Liver (tissue), 9 donors: ENCODE data around the gene RYR1. TPM values are rescaled to one million over a fixed set of nuclear protein-coding genes. Genes with fewer than 3 reads are reported as not detected.

Experiments used
- DNase-seq: peaks from one replicate; pipeline ENCODE4 v3.0.0-alpha.2; 2017; ENCODE audit warnings: low spot score
- H3K27ac ChIP-seq, 2 donors: one replicate each; pipeline ENCODE4 v1.7.0; 2013; ENCODE audit warnings: inconsistent platforms in 2 of 2, low read length in 2 of 2, control low read depth in 1 of 2, low read depth in 1 of 2, mild to moderate bottlenecking in 1 of 2
- H3K27me3 ChIP-seq, 4 donors: one replicate each; pipeline versions ENCODE4 v1.6.1 to v1.7.0; 2013; ENCODE audit warnings: low read length in 3 of 4, inconsistent platforms in 1 of 4, mild to moderate bottlenecking in 1 of 4, moderate library complexity in 1 of 4; ENCODE audit not compliant: control insufficient read depth in 4 of 4, insufficient read depth in 4 of 4
- H3K36me3 ChIP-seq, 4 donors: one replicate each; pipeline versions ENCODE4 v1.6.1 to v1.7.0; 2013; ENCODE audit warnings: low read length in 3 of 4, mild to moderate bottlenecking in 3 of 4, low read depth in 1 of 4, moderate library complexity in 1 of 4; ENCODE audit not compliant: control insufficient read depth in 4 of 4, insufficient read depth in 3 of 4
- H3K4me1 ChIP-seq, 4 donors: one replicate each; pipeline versions ENCODE4 v1.6.1 to v1.7.0; 2013; ENCODE audit warnings: low read length in 3 of 4, mild to moderate bottlenecking in 3 of 4, moderate library complexity in 1 of 4; ENCODE audit not compliant: control insufficient read depth in 4 of 4, insufficient read depth in 4 of 4
- H3K4me3 ChIP-seq, 3 donors: one replicate each; pipeline versions ENCODE4 v1.6.1 to v1.7.0; 2013; ENCODE audit warnings: low read length in 3 of 3, control low read depth in 1 of 3, low read depth in 1 of 3, mild to moderate bottlenecking in 1 of 3
- H3K9ac ChIP-seq, 2 donors: one replicate each; pipeline ENCODE4 v1.7.0; 2013; ENCODE audit warnings: low read length in 2 of 2, mild to moderate bottlenecking in 2 of 2, moderate library complexity in 2 of 2, control low read depth in 1 of 2, low read depth in 1 of 2
- H3K9me3 ChIP-seq, 4 donors: one replicate each; pipeline versions ENCODE4 v1.6.1 to v1.7.0; 2013; ENCODE audit warnings: low read length in 3 of 4; ENCODE audit not compliant: control insufficient read depth in 4 of 4
- EGR1 ChIP-seq, 2 donors: IDR thresholded peaks; 2 replicates each; pipeline ENCODE4 v1.6.1; 2016 to 2018; ENCODE audit warnings: antibody characterized with exemption in 2 of 2, low read depth in 2 of 2
- FOXA1 ChIP-seq: IDR thresholded peaks from 2 replicates; pipeline ENCODE4 v1.6.1; 2016; ENCODE audit warnings: antibody characterized with exemption
- FOXA2 ChIP-seq: IDR thresholded peaks from 2 replicates; pipeline ENCODE4 v1.6.1; 2016; ENCODE audit warnings: antibody characterized with exemption
- GABPA ChIP-seq, 2 donors: IDR thresholded peaks in 1 of 2; conservative IDR thresholded peaks in 1 of 2; 2 replicates each; pipeline ENCODE4 v1.6.1; 2016; ENCODE audit warnings: antibody characterized with exemption in 2 of 2, mild to moderate bottlenecking in 1 of 2, moderate library complexity in 1 of 2
- HNF4A ChIP-seq, 2 donors: conservative IDR thresholded peaks; 2 replicates each; pipeline ENCODE4 v1.6.1; 2016; ENCODE audit warnings: antibody characterized with exemption in 2 of 2, mild to moderate bottlenecking in 2 of 2
- HNF4G ChIP-seq: IDR thresholded peaks from 2 replicates; pipeline ENCODE4 v1.6.1; 2016; ENCODE audit warnings: antibody characterized with exemption
- JUND ChIP-seq, 2 donors: IDR thresholded peaks; 2 replicates each; pipeline ENCODE4 v1.6.1; 2016; ENCODE audit warnings: antibody characterized with exemption in 2 of 2
- NR2F2 ChIP-seq: IDR thresholded peaks from 2 replicates; pipeline ENCODE4 v1.6.1; 2016; ENCODE audit warnings: antibody characterized with exemption
- RAD21 ChIP-seq, 2 donors: IDR thresholded peaks; 2 replicates each; pipeline ENCODE4 v1.6.1; 2016; ENCODE audit warnings: antibody characterized with exemption in 2 of 2, mild to moderate bottlenecking in 2 of 2
- RXRA ChIP-seq, 2 donors: IDR thresholded peaks; 2 replicates each; pipeline ENCODE4 v1.6.1; 2017 to 2018; ENCODE audit warnings: antibody characterized with exemption in 2 of 2, mild to moderate bottlenecking in 1 of 2
- SP1 ChIP-seq: IDR thresholded peaks from 2 replicates; pipeline ENCODE4 v1.6.1; 2018; ENCODE audit warnings: antibody characterized with exemption, mild to moderate bottlenecking
- TAF1 ChIP-seq: conservative IDR thresholded peaks from 2 replicates; pipeline ENCODE4 v1.6.1; 2016; ENCODE audit warnings: antibody characterized with exemption, mild to moderate bottlenecking
- YY1 ChIP-seq: IDR thresholded peaks from 2 replicates; pipeline ENCODE4 v1.6.1; 2016; ENCODE audit warnings: antibody characterized with exemption, mild to moderate bottlenecking
- WGBS: extraction: QIAGEN DNeasy Blood & Tissue Kit; methylation state at CpG from one replicate; pipeline ENCODE4 v1.1.7; 2013; 5-methylcytosine and 5-hydroxymethylcytosine counted together
- polyA plus RNA-seq, 2 donors: library from polyadenylated mRNA; stranded (reverse) in 1 of 2; unstranded in 1 of 2; fragments of 200-250 nt in 1 of 2; fragments of >200 nt in 1 of 2; fragmentation: Nextera tagmentation in 1 of 2; extraction: Ambion mirVana in 1 of 2; gene quantifications; one replicate each; pipeline versions ENCODE4 v1.2.1 to v1.2.3, GENCODE V29; 2013 to 2015
- total RNA-seq, 2 donors: library from RNA; depleted of rRNA; stranded (reverse); fragments of >200 nt; gene quantifications; one replicate each; pipeline ENCODE4 v1.2.3, GENCODE V29; 2014
- TF ChIP-seq, protein P1 (sequence below): IDR thresholded peaks from 2 replicates; pipeline ENCODE4 v1.6.1; 2016; ENCODE audit warnings: antibody characterized with exemption
- TF ChIP-seq, protein P2 (sequence below): IDR thresholded peaks from 2 replicates; pipeline ENCODE4 v1.6.1; 2016; ENCODE audit warnings: antibody characterized with exemption
- TF ChIP-seq, protein P3 (sequence below): IDR thresholded peaks from 2 replicates; pipeline ENCODE4 v1.6.1; 2016; ENCODE audit warnings: antibody characterized with exemption, mild to moderate bottlenecking
- TF ChIP-seq, protein P4 (sequence below): fragments of 150-350 bp; IDR thresholded peaks from 2 replicates; pipeline ENCODE4 v1.5.1; 2017; ENCODE audit warnings: improper control_type of control experiment, low read depth, low read length; ENCODE audit not compliant: missing input control
- TF ChIP-seq, protein P5 (sequence below): IDR thresholded peaks from 2 replicates; pipeline ENCODE4 v1.6.1; 2016; ENCODE audit warnings: antibody characterized with exemption
- donor health status: healthy.
- donor health status: healthy.
- donor health status: healthy.
- donor health status: healthy.
- donor health status: healthy.

Gene RYR1
- total and polyA plus RNA-seq, 4 donors = 0.01 to 0.70 (median 0.29) TPM

DNA sequence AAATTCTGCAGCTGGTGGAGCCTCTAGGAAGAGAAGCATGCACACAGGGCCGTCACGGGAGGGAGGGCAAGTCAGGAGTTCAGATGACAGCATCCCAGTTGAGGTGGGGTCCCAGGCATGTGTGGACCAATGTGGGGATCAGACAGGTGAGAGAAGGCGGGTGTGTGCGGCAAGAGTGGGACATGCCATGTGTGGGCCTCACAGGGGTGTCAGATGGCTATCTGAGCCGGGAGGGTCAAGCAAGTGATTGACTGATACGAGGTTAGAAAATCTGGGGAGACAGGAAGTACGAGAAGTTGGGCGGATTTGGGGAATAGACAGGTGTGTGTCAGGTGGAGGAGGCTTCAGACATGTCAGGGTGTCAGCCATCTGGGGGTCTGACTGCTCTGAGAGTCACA is 16.3 kb upstream of the RYR1 start:
- TF ChIP-seq, protein P1, sequence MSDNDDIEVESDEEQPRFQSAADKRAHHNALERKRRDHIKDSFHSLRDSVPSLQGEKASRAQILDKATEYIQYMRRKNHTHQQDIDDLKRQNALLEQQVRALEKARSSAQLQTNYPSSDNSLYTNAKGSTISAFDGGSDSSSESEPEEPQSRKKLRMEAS = no peak
- TF ChIP-seq EGR1 (IDR thresholded peaks at IDR 0.05; ENCODE audit: low read depth in 2 of 2) (no peak), RXRA (IDR thresholded peaks at IDR 0.05) (no peak), HNF4A (conservative IDR thresholded peaks at IDR 0.05) (no peak), NR2F2 (no peak), GABPA (IDR thresholded peaks at IDR 0.05 in 1 of 2, conservative IDR thresholded peaks at IDR 0.05 in 1 of 2) (no peak), JUND (IDR thresholded peaks at IDR 0.05) (no peak), FOXA1 (no peak), HNF4G (no peak), RAD21 (IDR thresholded peaks at IDR 0.05) (no peak), SP1 (no peak), FOXA2 (no peak), YY1 (no peak), TAF1 (no peak)
- TF ChIP-seq, protein P2, sequence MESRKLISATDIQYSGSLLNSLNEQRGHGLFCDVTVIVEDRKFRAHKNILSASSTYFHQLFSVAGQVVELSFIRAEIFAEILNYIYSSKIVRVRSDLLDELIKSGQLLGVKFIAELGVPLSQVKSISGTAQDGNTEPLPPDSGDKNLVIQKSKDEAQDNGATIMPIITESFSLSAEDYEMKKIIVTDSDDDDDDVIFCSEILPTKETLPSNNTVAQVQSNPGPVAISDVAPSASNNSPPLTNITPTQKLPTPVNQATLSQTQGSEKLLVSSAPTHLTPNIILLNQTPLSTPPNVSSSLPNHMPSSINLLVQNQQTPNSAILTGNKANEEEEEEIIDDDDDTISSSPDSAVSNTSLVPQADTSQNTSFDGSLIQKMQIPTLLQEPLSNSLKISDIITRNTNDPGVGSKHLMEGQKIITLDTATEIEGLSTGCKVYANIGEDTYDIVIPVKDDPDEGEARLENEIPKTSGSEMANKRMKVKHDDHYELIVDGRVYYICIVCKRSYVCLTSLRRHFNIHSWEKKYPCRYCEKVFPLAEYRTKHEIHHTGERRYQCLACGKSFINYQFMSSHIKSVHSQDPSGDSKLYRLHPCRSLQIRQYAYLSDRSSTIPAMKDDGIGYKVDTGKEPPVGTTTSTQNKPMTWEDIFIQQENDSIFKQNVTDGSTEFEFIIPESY = no peak
- TF ChIP-seq, protein P3, sequence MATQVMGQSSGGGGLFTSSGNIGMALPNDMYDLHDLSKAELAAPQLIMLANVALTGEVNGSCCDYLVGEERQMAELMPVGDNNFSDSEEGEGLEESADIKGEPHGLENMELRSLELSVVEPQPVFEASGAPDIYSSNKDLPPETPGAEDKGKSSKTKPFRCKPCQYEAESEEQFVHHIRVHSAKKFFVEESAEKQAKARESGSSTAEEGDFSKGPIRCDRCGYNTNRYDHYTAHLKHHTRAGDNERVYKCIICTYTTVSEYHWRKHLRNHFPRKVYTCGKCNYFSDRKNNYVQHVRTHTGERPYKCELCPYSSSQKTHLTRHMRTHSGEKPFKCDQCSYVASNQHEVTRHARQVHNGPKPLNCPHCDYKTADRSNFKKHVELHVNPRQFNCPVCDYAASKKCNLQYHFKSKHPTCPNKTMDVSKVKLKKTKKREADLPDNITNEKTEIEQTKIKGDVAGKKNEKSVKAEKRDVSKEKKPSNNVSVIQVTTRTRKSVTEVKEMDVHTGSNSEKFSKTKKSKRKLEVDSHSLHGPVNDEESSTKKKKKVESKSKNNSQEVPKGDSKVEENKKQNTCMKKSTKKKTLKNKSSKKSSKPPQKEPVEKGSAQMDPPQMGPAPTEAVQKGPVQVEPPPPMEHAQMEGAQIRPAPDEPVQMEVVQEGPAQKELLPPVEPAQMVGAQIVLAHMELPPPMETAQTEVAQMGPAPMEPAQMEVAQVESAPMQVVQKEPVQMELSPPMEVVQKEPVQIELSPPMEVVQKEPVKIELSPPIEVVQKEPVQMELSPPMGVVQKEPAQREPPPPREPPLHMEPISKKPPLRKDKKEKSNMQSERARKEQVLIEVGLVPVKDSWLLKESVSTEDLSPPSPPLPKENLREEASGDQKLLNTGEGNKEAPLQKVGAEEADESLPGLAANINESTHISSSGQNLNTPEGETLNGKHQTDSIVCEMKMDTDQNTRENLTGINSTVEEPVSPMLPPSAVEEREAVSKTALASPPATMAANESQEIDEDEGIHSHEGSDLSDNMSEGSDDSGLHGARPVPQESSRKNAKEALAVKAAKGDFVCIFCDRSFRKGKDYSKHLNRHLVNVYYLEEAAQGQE = no peak
- TF ChIP-seq, protein P4, sequence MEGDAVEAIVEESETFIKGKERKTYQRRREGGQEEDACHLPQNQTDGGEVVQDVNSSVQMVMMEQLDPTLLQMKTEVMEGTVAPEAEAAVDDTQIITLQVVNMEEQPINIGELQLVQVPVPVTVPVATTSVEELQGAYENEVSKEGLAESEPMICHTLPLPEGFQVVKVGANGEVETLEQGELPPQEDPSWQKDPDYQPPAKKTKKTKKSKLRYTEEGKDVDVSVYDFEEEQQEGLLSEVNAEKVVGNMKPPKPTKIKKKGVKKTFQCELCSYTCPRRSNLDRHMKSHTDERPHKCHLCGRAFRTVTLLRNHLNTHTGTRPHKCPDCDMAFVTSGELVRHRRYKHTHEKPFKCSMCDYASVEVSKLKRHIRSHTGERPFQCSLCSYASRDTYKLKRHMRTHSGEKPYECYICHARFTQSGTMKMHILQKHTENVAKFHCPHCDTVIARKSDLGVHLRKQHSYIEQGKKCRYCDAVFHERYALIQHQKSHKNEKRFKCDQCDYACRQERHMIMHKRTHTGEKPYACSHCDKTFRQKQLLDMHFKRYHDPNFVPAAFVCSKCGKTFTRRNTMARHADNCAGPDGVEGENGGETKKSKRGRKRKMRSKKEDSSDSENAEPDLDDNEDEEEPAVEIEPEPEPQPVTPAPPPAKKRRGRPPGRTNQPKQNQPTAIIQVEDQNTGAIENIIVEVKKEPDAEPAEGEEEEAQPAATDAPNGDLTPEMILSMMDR = no peak
- TF ChIP-seq, protein P5, sequence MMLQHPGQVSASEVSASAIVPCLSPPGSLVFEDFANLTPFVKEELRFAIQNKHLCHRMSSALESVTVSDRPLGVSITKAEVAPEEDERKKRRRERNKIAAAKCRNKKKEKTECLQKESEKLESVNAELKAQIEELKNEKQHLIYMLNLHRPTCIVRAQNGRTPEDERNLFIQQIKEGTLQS = no peak
- H3K27ac ChIP-seq = no peak overlapping the region
- no peaks in the 10 kb centered on the region for H3K27me3 ChIP-seq
- H3K36me3 ChIP-seq = no peaks in the 10 kb centered on the region
- peaks cover 0 to 4% (median 0%) of the 10 kb centered on the region in 4 donors for H3K4me1 ChIP-seq
- no peak for DNase-seq
- H3K4me3 ChIP-seq = no peak overlapping the region
- WGBS = 84% methylated on average over 8 of the region's 8 CpGs
- no peaks in the 10 kb centered on the region for H3K9me3 ChIP-seq
- no peak overlapping the region for H3K9ac ChIP-seq
